Activated T-cell treated with anti-CD3 and anti-CD28 coated beads, Interleukin-2, amount 50 U/mL, for 1 hour (primary cell): Measurements from ENCODE around the gene BMP6.
"Not testable (repeated sequence)": the region's sequence is repeated elsewhere in the genome, so short reads cannot be mapped to it uniquely, and the experiment has no call there.

ENCODE experiments used
- DNase-seq: peaks from one replicate; pipeline ENCODE4 v3.0.0-alpha.2; 2020

BMP6 gene

DNA sequence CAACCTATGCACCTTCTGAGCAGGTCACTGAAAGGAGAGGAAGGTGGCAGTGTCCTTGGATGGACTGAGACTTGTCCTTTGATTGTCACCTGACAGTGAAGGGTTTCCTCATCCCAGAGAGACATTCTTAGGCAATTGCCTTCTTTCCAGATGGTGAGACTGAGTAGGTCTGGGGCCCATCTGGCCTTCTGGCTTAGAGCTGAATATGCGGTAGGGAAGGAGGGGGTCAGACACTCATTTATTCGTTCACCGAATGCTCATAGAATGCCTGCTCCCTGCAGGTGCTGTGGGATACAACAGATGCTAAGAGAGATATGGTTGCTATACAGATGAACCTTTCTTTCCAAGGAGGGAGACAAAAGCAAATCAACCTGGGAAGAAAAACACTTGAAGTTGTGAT lies 76.8 kb downstream of the BMP6 start:
- no peak for DNase-seq

DNA sequence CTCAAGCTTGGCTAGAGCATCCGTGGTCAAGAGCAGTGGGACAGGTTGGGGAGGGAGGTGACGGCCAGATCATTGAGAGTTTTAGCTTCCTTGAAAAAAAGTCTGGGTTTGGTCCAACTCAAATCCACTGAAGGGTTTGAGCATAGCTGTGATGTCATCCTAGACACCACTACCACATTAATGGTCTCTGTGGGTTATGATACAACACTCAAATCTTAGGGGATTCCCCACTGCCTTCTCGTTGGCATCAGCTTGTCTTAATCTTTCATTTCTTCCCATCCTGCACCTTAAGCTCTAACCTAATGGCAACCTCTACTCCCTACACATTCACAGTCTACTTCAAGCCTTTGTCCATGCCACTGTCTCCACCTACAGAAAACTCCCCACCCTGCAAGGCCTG lies 77.3 kb downstream of the BMP6 start:
- DNase-seq, result no peak

DNA sequence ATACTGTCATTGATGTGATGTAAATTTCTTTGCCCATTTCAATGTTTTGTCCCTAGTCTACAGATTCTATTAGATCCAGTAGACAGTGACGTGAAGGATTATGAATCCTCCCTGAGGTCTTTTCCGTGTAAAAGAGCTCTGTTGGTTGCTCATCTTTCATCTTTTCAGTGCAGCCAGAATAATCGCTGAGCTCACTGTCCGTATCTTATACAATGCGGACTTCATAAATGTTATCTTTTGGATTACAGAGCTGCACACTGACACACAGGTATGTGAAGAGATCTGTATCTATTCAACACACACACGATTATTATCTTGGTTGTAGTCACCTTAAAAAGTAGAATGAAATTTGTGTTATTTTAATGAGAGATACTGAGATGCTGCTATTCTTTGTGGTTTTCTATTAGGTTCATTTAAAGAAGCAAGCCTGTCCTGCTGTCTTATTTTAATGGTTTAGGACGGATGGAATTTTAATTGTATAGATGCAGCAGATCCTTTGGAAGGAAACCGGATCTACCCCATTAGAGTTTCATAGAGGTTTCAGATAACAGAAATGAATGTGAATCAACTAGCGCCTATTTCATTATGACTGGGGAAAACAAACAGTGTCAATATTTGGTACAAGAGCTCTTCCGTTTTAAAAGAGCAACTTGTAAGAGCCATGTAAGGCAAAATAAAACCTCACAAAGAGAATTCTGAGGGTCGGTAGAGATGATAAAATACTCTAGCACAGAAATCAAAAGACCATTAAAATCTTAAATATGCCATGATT lies 79.4 kb downstream of the BMP6 start:
- no peak for DNase-seq

DNA sequence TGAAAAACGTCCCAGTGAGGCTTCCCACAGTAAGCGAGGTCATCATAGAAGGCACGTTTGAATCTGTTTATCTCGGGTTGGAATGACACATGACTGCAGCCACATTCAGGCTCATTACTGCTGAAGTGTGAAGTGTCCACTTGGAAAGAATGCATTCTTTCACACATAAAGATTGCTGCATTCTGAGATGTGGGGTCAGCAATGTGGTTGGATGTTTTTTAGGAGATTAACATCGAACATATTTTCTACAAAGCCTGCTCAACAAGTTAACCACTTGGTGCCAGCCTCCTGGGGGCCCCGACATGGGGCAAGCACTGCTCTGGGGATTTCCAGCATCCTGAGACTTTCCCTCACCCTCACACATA lies 79.9 kb downstream of the BMP6 start:
- DNase-seq, result no peak

- no peak for DNase-seq
Observed at GRCh38 chr6:7806711-7807110, 80.8 kb downstream of the BMP6 start.

DNA sequence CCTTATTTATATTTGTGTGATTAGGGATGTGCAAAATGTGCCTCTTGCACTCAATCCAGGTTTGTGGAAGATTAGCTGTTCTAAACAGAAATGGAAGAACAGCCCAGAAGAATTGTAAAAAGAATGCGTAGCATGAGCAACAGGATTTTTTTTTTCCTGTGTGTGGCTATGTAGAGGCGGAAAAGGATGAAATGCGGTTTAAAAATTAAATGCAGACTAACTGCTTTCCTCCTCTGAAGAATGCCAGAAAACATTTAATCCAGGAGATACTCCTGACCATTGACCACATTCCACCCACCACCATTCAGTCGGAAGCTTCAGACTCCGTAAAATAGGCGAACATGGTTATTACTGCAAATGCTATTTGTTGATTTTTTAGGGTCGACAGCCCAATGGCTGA lies 83.4 kb downstream of the BMP6 start:
- no peak for DNase-seq

DNA sequence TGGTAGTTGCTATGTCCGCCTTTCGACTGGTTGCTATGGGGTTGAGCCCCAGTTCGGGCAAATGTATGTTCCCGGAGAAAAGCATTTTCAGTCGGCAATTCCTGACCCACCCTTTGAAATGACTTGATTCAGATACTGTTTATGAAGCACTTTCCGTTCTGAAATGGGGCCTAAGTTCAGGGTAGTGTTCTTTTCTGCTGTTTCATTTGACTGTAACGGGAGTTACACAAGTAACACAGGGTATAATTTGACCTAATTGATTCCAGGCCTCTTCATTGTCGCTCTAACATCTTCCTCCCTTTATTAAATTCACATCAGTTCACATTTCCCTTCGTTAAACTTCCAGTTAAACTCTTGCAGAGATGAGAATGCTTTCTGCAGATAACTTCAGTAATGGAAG lies 85.5 kb downstream of the BMP6 start:
- DNase-seq, result no peak

- DNase-seq, result no peak
Observed at GRCh38 chr6:7812623-7813022, 86.7 kb downstream of the BMP6 start.

- no peak for DNase-seq
Observed at GRCh38 chr6:7813193-7813592, 87.3 kb downstream of the BMP6 start.

DNA sequence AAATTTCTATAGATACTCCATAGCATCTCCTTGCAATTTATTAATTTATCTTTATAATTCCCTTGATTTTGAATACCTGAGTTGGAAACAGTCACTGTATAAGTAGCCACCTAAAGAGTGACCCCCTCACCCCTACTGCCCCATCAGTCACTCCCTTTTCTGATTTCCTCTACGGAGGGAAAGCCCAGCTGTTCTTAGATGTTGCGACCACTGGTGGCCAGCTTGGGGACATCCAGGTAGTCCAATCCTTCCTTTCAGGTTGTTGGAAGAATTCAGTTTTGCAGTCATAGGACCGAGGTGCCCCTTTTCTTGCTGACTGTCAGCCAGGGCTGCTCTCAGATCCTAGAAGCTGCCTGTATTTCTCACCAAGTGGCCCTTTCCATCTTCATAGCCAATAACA lies 87.8 kb downstream of the BMP6 start:
- DNase-seq, result no peak

GRCh38 chr6:7815716-7816115 lies 89.8 kb downstream of the BMP6 start:
- no peak for DNase-seq

- not testable (repeated sequence) for DNase-seq
Observed at GRCh38 chr6:7817184-7817583, 91.3 kb downstream of the BMP6 start.

DNA sequence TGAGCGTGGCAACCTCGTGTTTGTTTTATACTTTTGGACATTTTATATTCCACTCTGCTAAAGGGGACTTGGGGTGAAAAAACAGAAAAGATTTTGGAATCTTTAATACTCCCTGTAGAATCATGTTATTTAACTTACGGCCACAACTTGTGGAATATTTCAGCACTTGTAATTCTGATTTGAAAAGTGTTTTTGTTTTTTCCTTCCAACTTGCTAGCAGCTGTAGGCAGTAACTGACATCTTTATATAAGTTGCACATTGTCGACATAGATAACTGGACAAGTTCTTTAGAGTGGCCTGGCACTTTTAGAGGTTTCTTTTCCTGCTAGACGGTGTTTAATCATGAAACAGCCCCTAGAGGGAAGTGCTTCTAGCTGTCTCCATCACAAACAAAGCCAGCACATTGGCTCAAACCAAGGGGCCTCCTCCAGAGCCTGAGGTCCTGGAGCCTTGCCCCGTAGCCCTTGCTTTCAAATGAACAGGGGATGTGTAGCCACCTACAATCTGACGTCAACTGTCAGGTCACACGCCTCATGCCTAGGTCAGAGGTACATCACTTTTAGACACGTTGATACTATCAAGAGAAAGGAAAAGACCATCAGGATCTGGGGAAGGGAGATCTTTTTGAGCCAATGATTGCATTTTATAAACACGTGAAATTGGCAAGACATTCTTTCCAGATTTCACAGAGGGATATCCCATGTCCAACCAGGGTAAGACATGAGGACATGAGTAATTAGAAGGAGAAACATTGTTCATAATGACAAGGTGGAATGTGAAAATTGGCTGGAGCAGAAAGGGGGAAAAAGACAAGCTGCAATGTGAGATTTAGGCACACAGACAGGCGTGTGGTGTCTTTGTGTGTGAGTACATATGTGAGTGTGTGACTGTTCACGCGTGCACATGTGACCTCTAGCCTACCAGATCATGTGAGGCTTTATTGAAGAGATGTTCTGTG lies 92.6 kb downstream of the BMP6 start:
- DNase-seq, result no peak

- no peak for DNase-seq
Observed at GRCh38 chr6:7819431-7820015, 93.6 kb downstream of the BMP6 start.

DNA sequence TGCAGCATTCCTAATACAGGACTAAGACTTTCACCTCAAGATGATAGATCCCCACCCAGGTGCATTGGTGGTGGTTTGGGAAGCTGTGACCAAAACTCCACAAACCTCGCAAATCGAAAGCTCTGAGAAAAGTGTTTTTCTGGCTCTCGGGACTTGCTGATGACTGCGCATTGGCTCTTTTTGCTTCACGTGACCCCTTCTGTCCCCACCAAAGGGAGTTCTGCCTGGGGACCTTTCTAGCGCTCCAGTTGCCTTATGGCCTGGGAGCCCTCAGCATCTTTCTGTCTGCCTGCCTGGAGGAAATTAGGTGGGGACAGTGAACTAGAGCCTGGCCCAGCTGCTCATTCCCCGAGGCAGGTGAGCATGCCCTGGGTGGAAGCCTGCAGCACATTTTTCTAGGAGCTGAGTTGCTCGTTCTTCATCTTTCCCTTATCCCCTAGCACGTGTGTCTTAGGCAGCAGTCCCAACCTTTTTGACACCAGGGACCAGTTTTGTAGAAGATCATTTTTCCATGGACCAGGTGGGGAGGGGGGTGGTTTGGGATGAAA lies 94.5 kb downstream of the BMP6 start:
- no peak for DNase-seq

DNA sequence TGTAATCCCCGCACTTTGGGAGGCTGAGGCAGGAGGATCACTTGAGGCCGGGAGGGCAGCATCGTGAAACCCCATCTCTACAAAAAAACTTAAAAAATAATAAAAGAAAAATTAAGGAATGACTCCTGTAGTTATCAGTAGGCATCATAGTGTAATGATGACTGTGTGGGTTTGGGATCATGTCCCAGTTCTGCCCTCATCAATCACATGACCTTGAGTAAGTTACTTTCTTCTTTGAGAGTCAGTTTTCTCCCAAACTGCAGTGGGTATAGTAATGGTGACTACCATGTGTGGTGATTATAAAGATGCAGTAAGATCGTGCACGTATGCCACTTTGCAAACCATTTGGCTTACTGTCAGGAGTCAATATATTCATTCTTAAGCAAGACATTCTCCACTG lies 95.5 kb downstream of the BMP6 start:
- DNase-seq, result no peak

DNA sequence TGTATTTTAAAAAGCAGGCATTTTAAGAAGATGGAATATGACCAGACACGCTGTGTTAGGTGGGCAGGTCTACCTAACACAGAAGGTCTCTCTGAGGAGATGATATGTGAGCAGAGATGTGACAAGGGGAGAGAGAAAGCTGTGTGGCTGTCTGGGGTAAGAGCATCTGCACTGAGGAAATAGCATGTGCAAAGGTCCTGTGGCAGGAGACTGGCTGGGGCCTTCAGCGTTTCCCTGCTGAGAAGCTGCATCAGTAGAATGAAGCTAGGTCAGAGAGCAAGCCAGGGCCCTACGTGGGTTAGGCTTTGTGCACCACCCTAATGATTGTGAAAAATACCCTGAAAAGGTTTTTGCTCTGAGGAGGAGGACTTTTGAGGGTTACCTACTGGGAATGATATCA lies 97.7 kb downstream of the BMP6 start:
- no peak for DNase-seq

DNA sequence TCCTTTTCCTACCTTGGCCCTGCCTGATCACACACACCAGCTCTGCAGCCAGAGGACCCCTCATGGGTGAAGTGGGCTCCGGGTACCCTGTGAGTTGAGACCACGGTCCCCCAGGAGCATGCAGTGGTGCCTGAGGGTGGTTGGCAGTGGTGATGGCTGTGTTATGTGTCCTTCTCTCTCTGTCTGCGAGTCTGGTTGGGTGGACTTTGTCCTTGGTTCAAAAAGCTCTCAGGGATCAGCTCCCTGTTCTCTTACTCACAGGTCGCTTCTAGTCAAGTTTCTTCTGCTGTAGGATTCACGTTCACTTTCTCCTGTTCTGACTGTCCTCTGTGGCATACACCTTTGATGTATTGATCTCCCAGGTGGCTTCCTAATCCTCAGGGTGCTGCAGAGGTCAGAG lies 100.1 kb downstream of the BMP6 start:
- no peak for DNase-seq

- DNase-seq, result no peak
Observed at GRCh38 chr6:7827142-7827541, 101.2 kb downstream of the BMP6 start.

DNA sequence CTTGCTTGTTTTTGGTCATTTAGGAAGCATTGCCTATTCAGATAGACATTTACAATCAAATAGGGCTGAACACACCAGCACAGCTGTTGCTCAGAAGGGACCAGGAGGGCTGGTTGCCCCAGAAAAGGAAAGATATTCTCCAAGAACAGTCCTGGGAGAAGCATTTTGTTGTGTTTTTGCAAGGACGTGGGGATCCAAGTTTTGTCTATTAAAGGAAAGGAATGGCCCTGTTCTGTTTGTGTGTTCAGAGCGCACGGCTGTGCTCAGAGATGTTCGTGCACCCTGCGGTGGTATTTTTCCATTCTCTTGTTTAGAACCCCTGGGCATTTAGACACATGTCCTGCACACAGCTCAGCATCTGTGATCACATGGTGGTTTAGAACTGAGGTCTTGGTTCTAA lies 102.2 kb downstream of the BMP6 start:
- DNase-seq, result no peak

GRCh38 chr6:7832904-7833750 lies 107.2 kb downstream of the BMP6 start:
- no peak for DNase-seq

GRCh38 chr6:7833751-7834070 lies 107.8 kb downstream of the BMP6 start:
- DNase-seq, result no peak
